Measurements from ENCODE around the gene ADAMTS8. TPM values are rescaled to one million over a fixed set of nuclear protein-coding genes. Genes with fewer than 3 reads are reported as not detected.
A peak's percentile ranks its signal among the peaks of the same experiment; 100 is the strongest.

The ADAMTS8 gene
- total and polyA plus RNA-seq, 9 of the 15 experiments (the other 6 are each of a cell fraction or from before 2014, with no cell fraction given), result not detected

DNA sequence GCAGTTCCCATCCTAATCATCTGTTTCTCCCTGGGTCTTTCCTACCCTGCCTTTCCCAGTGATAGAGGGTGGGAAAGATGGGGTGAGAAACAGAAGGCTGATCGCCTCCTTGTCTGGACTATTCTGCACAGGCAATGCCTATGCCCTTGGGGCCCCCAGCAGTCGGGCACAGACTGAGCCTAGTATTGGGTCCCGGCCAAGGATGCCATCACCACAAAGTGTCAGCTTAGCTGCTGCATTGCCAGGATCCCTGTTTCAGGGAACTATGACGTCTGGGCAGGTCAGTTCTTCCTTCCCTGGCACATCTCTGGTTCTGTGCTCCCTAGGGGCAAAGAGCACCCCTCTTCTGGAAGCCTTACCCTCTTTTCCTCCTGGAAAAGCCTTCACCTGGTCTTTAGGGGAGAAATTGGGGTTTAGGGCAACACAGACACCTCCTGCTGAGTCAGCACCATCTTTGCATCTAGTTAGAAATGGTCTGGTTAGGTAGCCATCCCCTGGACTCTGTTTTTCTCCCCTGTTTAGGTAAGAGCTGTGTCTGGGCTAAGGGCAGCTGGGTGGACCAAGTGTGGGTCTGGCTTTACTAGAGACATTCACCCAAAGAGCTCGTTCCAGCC lies 2.1 kb downstream of the ADAMTS8 start:
- no peaks in the 10 kb centered on the region for H3K36me3 ChIP-seq (ENCODE audit: control insufficient read depth, insufficient read depth, low read length)
- peaks cover 19% of the 10 kb centered on the region; the same call in 1 of the 2 replicates for H4K20me1 ChIP-seq (replicated peaks; ENCODE audit: control insufficient read depth, insufficient read depth, low read length)
- no peak overlapping the region for H3K4me2 ChIP-seq (ENCODE audit: insufficient read depth, low read length)
- no peaks in the 10 kb centered on the region for H3K9me3 ChIP-seq (replicated peaks; ENCODE audit: control insufficient read depth, insufficient read depth, low read depth, low read length)
- peaks cover 0 to 8% of the 10 kb centered on the region in 2 experiments; a peak in 2 of 5 replicates for H3K4me1 ChIP-seq (replicated peaks in 1 of 2; ENCODE audit: control insufficient read depth in 2 of 2, insufficient read depth in 2 of 2, low read length in 2 of 2)
- no peak overlapping the region for H2AFZ ChIP-seq (ENCODE audit: low read depth, low read length)
- H3K9me1 ChIP-seq (ENCODE audit: control insufficient read depth, insufficient read depth, low read length), result no peaks in the 10 kb centered on the region
- ATAC-seq (no peak), FAIRE-seq (no peak), DNase-seq (ENCODE audit: extremely low read depth in 1 of 4, low spot score in 3 of 4) (no peak)
- ChIA-PET CTCF (ENCODE audit: low intra/inter-chr PET ratio) (no interaction called here), POLR2A (interaction anchor here (0.6 kb wide), 1 partner anchor 31 kb away, joined by 3 read pairs; no protein-coding TSS in a partner anchor)
- no TSS peak for BruUV-seq (replicated peaks)
- no peak overlapping the region for H3K4me3 ChIP-seq
- TF ChIP-seq ZNF12 (CRISPR knock-in tag; IDR thresholded peaks at IDR 0.05), result no peak
- TF ChIP-seq MAFK (IDR thresholded peaks at IDR 0.05; ENCODE audit: low read length), result peak; percentile 67
- no peak for TF ChIP-seq HNRNPH1 (optimal IDR thresholded peaks at IDR 0.05; ENCODE audit: low read depth, low read length)
- no peak for TF ChIP-seq SRSF9 (IDR thresholded peaks at IDR 0.05; ENCODE audit: borderline replicate concordance, low read depth, low read length)
- TF ChIP-seq C11orf30 (IDR thresholded peaks at IDR 0.05; ENCODE audit: low read depth), result peak; percentile 68
- no peak for TF ChIP-seq ZKSCAN3 (CRISPR knock-in tag; IDR thresholded peaks at IDR 0.05)
- peak; percentile 52 for TF ChIP-seq MAFF (IDR thresholded peaks at IDR 0.05; ENCODE audit: low read length)
- TF ChIP-seq ZNF316 (IDR thresholded peaks at IDR 0.05), result peak; percentile 73
- peak; percentile 64 for TF ChIP-seq MAFG (tag; conservative IDR thresholded peaks at IDR 0.05)
- intact Hi-C loops (cut with micrococcal nuclease), result no loop called here
- 1% methylated on average over 5 of the region's 5 CpGs for WGBS (ENCODE audit: insufficient coverage, low coverage, missing lambda C conversion rate)
- H3K79me2 ChIP-seq (ENCODE audit: control insufficient read depth, insufficient read depth, low read length), result no peaks in the 10 kb centered on the region
- peaks cover 48 to 79% of the 10 kb centered on the region in 2 experiments for H3K27me3 ChIP-seq (ENCODE audit: control insufficient read depth in 2 of 2, insufficient read depth in 2 of 2, low read length in 2 of 2)
- in situ Hi-C loops (cut with MboI), result loop anchor here (10.0 kb wide), 1 partner anchor 212 kb away; no protein-coding TSS in a partner anchor
- no peak overlapping the region for H3K9ac ChIP-seq (ENCODE audit: insufficient read depth in 1 of 2, low read depth in 2 of 2, low read length in 2 of 2)
- H3K27ac ChIP-seq (ENCODE audit: extremely low read depth, low read depth, low read length), result no peak overlapping the region
